NCI-H2081 (cell line): ENCODE results near the gene ARMC6.

Source experiments
- DNase-seq, 2 experiments: peaks; one replicate each; lab custom pipeline; 2025; lab: John Stamatoyannopoulos, UW

Gene ARMC6

DNA sequence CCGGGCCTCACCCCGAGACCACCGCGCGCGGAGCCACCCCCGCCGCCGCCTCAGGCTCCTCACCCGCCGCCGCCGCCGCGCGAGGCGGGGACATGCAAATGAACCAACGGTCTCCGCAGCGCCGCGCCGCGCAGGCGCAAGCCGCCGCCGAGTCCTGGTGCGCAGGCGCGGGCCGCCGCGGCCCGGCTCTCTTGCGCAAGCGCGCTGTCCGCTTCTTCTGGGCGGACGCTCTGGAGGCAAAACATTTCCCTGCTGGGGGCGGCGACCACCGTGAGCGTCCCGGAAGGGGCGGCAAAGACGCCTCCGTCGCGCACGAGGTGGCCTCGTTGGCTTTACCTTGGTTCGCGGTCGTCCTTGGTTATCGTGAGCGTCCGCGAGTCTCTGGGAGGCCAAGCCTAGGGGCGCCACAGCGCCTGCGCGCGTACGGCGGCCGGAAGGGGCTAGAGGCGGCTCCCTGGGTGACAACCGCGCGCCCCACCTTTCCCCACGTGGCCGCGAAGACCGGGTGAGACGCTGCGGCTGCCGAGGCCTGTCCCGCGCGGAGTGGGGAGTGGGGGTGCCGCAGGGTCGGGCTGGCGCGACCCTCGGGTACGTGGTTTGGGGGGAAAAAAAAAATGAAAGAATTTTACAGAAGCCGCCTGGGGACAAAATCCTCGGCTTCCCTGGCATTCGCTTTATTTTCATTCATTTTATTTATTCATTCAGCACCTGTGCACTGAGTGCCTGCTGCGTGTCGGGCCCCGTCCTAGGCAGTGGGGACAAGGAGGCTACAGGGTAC is at the start of gene ARMC6, which contains the start of gene SUGP2:
Gene ARMC6, plus strand, starts transcription at position 178 of the 778 bp plus-strand sequence. CDS start 607 bp downstream, outside the sequence.
Gene SUGP2, minus strand, starts transcription at position 92 of the 778 bp plus-strand sequence. CDS start 2,446 bp downstream, outside the sequence.
- DNase-seq, result peak; percentile 81 to 89

DNA sequence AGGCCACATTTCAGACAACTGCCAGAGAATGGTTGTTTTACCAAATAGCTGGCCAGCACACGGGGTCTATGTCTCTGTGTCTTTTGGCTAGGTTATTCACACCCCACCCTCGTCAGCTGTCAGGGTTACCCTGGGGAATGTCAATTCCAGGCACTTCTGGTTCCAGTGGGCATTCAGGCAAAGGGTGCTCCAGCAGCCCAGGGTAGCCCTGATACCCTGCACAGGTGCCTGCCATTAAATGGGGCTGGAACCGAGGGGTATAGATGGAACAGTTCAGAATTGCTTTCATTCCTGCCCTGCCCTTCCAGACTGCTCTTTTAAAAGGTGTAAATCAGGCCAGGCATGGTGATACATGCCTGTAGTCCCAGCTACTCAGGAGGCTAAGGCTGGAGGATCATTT is 49.2 kb upstream of the ARMC6 start:
- DNase-seq, result no peak

DNA sequence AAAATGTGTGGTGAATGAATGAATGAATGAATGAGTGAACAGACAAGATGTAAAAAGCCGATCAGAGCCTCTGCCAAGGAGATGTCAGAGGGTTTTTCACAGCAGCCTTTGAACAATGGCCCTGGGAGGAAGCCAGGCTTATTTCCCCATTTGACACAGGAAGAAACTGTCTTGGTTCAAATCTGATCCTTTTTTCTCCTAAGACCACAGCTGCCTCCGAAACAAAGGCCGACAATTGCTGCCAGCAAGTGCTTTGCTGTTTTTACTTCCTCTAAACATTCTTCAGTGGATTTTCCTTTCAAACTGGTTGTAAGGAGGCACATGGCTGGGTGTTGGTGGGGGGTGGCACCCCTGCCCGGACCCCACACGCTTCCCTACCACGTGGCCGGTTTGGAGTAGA is 48.1 kb upstream of the ARMC6 start:
- DNase-seq, result no peak

DNA sequence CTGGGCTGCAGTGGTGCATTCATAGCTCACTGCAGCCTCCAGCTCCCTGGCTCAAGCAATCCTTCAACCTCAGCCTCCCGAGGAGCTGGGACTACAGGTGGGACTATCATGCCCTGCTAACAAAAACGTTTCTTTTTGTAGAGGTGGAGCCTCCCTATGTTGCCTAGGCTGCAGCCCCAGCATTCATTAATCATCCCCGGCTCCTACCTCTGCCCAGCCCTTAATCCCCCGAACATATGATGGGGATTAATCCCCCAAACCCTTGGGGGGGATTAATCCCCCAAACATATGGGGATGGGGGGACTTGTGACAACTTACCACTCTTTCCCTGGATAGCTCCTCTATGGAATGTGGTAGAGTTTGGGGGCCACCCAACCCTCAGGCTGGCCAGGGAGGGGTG is 45.9 kb upstream of the ARMC6 start:
- no peak for DNase-seq

DNA sequence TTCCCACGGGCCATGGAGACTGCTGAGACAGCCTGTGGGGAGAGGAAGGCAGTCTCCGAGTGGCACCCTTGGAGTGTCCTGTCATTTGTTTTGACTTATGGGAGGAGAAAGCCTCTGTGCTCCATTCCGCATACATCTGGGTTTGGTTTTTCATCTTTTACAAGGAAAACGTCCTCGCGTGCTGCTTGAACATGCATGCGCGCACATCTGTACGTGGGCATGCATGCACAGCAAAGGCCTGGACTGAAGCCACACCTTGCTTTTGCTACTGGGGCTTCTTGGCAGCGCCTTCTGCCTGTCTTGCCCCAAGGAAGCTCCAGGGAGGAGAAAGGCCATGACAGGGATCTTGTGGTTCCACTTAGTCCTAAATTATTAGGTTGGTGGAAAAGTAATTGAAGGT is 44.1 kb upstream of the ARMC6 start:
- no peak for DNase-seq

DNA sequence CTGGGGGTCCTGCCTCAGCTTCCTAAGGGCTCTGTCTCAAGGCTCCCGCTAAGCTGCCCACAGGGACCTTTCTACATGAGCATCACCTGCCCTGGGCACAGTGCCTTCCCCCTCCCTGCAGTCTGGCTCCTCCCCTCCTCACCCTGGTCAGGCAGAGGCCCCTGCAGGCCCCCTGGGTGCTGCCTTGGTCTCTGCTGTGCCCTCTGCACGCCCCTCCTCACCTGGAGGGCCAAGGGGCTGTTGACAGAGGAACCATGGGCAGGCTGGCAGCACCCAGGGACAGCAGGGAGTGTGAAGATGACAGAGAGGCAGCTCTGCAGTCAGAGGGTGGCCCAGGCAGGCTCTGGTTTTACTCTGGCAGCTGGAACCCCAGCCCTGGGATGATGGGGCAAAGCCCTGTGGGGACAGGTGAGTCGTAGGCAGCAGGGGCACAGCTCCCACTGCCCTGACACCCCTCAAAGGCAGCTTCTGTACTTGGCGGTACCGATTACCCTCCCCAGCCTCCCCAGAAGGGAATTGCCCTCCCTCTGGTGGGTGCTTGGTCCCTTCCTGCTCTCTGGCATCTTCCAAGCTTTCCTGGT is 43.2 kb upstream of the ARMC6 start:
- DNase-seq, result no peak

DNA sequence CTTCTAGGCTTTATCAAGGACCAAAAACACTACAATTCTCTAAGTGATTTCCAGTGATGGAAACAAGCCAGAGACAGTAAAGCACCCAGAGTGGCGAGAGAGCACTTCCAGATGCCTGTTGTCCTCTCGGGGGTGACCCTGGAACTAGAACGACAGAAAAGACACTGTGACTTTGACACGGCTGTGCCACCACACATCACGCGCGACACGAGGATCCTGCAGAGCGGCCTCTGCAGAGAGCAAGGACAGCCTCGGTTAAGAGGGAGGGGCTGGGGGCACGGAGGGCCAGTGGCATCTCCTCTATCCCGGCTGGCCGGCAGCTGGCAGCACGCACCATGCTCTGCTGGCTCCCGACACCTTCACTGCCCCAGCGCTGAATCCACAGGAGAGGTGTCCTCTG is 42.4 kb upstream of the ARMC6 start:
- DNase-seq, result no peak

DNA sequence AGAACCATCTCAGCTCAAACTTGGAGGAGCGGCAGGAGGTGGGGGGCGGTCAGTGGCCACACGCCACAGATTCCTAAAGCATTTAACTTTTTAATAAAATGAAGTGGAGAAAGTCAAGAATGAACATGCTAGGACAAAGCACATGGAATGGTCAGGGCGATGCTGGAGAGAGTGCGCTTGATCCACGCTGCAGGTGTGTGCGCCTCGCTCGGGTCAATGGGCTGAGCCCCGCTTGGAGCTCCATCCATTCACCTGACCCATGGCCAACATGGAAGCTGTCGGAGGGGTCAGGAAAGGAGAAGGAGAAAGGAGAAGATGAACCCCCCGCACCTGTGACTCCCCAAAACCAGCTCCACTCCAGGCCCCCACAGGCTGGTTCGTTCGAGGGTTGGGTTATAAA is 41.9 kb upstream of the ARMC6 start:
- DNase-seq, result no peak

DNA sequence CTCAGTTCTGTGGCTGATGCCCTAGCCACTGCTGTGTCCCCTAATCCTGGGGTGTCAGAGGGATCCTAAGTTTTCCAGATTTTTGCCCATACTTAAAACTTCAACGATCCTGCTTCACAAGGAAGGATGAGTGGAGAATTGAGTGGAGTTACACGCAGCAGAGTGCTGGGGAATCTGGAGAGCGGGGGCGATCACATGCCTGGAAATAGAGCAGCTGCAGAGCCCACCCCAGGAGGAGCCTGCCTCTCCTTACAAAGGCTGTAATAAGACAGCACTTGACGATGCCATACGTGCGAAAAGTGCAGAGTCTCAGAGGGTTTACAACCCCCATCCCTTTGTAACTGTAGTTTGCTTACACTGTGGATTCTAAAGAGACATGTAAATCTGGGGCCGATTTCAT is 40.7 kb upstream of the ARMC6 start:
- no peak for DNase-seq

DNA sequence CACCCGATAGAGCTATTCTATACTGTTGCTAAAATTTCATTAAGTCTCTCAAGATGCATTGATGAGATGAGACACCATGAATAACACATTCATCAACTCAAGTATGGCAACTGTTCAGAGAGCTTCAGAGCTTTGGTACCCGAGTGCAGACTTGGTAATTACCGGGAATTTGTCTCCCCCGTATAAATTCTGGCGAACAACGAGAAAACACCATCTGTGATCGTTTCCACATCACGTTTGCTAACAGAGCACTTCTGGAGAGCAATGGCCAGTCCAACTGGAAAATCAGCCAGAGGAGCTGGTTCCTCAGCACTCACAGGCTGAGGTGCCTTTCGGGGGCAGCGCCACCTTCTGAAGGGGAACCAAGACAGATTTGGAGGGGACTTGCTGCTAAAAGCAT is 40.3 kb upstream of the ARMC6 start:
- DNase-seq, result no peak

DNA sequence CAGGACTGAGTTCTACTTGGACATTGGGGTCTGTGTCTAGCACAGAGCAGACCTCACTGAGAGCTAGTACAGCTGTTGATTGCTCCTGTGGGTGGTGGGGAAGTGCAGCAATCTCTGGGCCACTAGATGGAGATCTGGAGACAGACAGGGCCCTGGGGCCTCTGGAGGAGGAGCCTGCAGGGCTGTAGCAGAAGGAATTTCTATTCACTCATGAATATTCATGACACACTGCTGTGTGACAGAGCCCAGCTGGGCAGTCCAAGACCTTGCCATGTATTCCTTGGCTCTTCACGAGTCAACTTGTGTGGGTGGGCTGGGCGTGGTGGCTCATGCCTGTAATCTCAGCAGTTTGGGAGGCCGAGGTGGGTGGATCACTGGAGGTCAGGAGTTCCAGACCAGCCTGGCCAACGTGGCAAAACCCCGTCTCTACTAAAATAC is 37.6 kb upstream of the ARMC6 start:
- peak; percentile 4 to 25 for DNase-seq

DNA sequence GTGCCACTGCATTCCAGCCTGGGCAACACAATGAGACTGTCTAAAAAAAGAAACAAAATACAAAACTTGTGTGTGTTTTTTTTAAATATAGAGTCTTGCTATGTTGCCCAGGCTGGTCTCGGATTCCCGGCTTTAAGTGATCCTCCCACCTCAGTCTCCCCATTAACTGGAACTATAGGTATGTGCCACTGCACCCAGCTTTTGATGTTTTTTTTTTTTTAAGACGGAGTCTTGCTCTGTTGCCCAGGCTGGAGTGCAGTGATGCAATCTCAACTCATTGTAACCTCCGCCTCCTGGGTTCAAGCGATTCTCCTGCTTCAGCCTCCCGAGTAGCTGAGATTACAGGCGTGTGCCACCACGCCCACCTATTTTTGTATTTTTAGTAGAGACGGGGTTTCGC is 37.1 kb upstream of the ARMC6 start:
- no peak for DNase-seq

DNA sequence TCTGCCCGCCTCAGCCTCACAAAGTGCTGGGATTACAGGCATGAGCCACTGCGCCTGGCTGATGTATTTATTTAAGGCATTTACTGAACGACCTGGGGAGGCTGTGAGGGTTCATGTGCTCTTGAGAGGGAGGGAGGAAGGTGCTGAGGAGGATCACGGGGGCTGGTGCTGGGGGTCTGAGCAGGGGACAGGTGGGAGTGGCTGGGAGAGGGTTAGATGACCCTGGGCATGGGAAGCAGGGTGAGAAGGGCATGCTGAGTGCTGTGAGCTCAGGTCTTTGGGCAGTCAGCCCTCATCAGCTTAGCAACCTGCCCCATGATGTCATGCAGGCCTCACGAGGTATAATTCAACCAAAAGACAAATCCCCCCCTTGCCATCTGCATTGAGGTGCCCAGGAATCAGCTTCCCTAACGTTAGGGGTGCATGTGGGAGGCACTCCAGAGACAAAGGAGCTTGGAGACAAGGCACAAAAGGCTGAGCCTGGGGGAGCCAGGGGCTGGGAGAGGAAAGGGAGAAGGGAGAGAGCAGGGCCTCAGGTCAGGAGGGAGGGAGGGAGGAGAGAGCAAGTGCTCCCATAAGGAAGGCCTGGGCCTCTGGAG is 36.5 kb upstream of the ARMC6 start:
- no peak for DNase-seq

DNA sequence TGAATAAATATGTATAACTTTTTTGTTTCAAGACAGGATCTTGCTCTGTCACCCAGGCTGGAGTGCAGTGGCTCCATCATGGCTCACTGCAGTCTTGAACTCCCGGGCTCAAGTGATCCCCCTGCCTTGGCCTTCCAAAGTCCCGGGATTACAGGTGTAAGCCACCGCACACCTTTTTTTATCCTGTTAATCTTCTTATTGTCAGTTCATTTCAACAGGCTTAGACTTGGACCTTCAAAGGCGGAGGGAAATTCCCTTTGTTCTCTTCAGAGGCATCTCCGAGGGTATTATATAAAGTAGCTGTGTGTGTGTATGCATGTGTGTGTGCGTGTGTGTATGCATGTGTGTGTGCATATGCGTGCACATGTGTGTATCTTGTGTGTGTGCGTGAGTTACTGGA is 35.1 kb upstream of the ARMC6 start:
- DNase-seq, result no peak

DNA sequence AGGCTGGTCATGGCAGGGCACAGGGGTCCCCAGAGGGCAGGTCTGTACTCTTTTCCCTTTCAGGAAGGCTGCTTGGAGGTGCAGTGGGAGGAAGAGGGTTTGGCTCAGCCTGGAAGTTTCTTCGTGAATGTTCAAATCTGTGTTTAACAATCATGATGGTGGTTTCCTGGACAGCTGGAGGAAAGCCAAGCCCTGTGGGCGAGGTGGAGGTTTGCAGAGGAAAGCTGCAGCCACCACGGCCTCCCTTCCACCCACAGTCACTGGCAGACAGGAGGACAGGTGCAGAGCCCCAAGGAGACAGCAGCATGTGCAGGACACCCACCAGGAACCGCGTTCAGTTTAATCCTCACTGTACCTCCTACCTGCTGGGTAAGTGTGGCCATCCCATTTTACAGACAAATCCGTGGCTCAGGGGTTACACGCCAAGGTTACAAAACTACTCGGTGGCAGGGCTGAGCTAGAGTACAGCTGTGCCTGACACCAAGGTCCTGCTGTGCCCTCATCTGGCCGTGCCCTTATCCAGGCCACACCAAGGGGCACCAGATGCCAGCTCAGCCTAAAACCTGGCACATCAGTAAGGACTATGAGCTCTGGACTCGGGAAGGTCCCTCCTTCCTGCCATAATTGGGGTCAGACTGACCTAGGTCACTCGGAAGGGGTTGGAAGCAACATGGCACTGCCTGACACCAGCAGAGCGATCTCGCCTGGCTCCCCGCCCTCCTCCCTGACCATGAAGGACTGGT is 34.2 kb upstream of the ARMC6 start:
- peak; percentile 23 to 56 for DNase-seq

DNA sequence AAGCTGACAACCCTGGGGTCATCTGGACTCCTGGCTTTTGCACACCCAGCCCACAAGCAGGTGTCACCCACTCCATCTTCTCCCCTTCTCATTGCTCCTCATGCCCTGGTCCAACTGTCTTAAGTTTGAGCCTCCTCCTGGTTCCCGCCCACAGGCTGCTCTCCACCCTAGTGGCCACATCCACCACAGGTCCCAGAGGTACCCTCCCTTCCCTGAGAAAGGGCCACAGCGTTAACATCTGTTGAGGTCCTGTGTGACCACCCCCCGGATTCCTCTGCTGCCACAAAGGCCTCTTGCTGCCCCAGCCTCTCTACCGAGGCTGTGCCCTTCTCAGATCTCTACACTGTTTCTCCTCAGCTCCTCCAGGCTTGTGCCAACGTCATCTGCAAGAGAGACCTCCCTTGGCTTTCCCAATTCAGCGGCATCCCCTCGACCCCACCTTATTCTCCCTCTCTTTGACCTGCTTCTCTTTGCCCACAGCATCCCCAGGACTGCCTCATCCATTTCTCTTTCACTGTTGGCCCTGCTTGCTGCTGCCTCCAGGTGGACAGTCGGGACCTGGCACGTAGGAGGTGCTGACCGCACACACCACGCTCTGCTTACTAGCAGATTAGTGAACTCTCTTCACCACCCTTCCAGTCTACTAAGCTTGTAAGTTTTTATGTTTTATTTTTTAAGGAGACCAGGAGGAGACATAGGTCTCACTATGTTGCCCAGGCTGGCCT is 33.3 kb upstream of the ARMC6 start:
- DNase-seq, result no peak

DNA sequence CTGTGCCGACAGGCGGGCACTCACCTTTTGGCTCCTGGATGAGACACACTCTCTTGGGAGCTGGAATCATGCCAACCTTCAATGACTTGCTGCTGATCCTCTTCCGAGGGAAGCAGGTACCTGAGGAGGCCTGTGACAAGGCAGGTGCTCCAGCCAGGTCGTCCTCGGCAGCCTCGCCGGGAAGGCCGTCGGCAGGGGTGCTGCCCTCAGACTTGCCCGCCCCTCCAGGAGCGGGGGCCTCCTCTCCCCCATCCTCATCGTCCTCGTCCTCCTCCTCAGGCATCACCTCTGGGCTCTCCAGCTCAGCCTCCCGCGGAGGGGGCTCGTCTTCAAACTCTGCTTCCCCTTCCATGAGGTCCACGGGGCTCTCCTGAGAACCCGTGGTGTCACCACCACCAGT is 29.3 kb upstream of the ARMC6 start:
- DNase-seq, result no peak

DNA sequence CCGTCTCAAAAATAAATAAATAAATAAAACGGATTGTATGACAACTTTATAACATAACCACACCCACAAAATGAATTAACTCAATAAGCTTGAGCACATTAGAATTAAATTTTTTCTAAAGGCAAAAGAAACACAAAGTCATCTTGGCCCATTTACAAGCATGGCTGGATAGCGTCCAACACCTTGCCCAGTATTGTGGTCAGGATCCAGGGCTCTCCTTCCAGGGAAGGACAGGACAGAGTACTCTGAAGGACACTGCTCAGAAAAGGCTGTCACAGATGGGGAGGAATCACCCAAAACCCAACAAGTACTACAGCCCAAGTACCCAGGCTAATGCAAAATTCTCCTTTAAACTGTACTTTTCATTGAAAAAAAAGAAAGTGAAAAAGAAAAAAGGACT is 27.2 kb upstream of the ARMC6 start:
- no peak for DNase-seq

DNA sequence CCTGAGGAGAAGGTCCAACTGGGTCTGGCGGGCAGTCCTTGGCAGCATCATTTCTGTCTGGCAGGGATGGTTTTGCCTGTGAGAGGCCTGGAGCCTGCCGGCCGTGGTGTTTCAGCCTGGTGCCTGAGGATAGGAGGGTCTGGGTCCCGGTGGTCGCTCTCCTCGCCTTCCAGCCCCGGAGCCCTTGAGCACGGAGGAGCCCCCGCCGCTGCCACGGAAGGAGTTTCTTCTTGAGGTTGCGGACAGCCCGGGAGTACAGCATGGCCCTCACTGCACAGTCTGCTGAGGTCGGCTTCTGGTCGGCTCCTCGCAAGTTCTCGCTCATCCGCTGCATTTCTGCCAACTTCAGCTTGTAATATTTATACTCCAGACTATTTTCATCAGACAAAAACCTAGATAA is 23.5 kb upstream of the ARMC6 start:
- no peak for DNase-seq

DNA sequence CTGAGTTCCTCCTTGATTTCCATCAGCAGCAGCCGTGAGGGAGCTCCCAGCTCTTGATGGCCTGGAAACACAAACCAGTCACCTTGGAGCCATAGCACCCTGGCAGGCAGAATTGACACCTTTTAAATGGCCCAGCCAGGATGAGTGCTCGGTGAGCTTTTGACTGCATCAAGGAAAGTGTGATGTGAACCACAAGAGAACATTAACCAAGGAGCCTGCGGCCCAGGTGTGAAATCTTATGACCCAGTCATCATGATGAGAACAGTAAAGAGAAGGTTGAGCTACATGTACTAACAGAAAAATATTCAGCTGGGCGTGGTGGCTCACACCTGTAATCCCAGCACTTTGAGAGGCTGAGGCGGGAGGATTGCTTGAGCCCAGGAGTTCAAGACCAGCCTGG is 22.9 kb upstream of the ARMC6 start:
- DNase-seq, result no peak

DNA sequence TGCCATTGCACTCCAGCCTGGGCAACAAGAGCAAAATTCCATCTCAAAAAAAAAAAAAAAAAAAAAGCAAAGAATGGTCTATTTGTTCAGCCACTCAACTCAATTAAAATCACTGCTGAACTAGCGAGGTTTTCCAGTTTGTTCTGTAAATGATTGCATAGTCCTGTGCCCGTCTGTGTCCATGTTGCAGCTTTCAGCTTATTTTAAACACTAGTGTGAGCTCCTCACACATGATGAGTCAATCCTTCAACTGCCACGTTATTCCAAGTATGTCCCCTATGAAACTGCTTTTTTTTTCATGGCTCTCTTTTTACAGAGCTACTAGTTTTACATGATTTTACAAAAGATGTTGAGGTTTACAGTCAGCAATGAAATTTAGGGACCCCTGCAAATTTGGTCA is 12.3 kb upstream of the ARMC6 start:
- no peak for DNase-seq

DNA sequence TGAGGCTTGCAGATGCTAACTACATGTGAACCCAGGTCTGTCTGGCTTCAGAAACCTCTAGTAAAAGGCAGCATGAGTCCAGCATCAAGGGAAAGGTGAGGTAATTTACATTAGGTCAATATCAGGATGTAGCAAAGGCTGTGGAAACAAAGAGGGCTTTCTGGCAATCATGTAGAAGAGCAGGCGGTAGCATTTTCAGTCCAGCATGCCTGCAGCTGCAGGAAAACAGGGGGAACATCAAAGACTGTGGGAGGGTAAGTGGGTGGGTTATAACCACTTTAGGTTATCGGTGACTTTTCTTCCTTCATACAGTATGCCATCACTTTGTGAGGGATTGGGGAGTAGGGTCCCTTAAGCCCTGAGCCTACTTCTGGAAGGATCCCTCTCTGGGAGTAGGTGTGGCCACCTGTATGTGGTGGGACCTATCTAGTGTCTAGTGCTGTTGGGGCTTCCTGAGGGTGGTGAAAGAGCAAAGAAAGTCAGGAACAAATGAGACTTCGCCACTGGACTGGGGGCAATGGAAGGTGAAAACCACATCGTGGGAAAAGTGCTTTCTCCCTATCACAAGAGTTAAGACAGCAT is 10.9 kb upstream of the ARMC6 start:
- DNase-seq, result no peak
